SK-N-SH (cell line): ENCODE measurements around the gene PAFAH1B1. TPM values are rescaled to one million over a fixed set of nuclear protein-coding genes. Genes with fewer than 3 reads are reported as not detected.

Experiments
- CTCF ChIA-PET: fragments of 300-600, 350-600 bp; formaldehyde crosslinking; extraction: SDS; loops from one replicate; lab custom pipeline; 2021; lab: Yijun Ruan, JAX
- POLR2A ChIA-PET: fragments of 350-600 bp; sonication (Branson Sonifier 250); formaldehyde crosslinking; extraction: SDS; loops from one replicate; lab custom pipeline; 2020; ENCODE audit warnings: antibody characterized with exemption, inconsistent platforms; lab: Yijun Ruan, JAX
- DNase-seq: peaks from one replicate; pipeline ENCODE4 v3.0.0; 2012
- H2AFZ ChIP-seq: fragments of 200-600 bp; sonication (generic); 2 replicates; pipeline ENCODE4 v1.8.1; 2016; ENCODE audit warnings: antibody characterized with exemption, mild to moderate bottlenecking, low read depth
- H3F3A ChIP-seq: fragments of 200-600 bp; sonication (generic); replicated peaks from 2 replicates; pipeline ENCODE3; 2016; ENCODE audit warnings: antibody characterized with exemption, mild to moderate bottlenecking; ENCODE audit not compliant: insufficient read depth
- H3K27ac ChIP-seq, 2 experiments: fragments of 200-500 bp in 1 of 2; fragments of 200-600 bp in 1 of 2; sonication (Bioruptor generic) in 1 of 2; sonication (generic), shearing (Covaris generic) in 1 of 2; 2 replicates each; pipeline versions ENCODE4 v1.5.1 to v1.6.1; 2014 to 2016; ENCODE audit warnings: low read depth in 2 of 2, inconsistent platforms in 1 of 2, low read length in 1 of 2, mild to moderate bottlenecking in 1 of 2, mixed read lengths in 1 of 2
- H3K27me3 ChIP-seq: fragments of 200-600 bp; sonication (generic), shearing (Covaris generic); 2 replicates; pipeline ENCODE4 v1.6.1; 2016; ENCODE audit warnings: mixed run types; ENCODE audit not compliant: insufficient read depth
- H3K36me3 ChIP-seq, 2 experiments: fragments of 200-500 bp in 1 of 2; fragments of 200-600 bp in 1 of 2; sonication (Bioruptor generic) in 1 of 2; sonication (generic) in 1 of 2; replicated peaks in 1 of 2; 2 replicates each; pipeline versions ENCODE3 to v1.5.1; 2014 to 2016; ENCODE audit warnings: low read length in 1 of 2, mild to moderate bottlenecking in 1 of 2; ENCODE audit not compliant: insufficient read depth in 2 of 2, control insufficient read depth in 1 of 2
- H3K4me1 ChIP-seq, 2 experiments: fragments of 200-500 bp in 1 of 2; fragments of 200-600 bp in 1 of 2; sonication (Bioruptor generic) in 1 of 2; sonication (generic), shearing (Covaris generic) in 1 of 2; 2 replicates each; pipeline versions ENCODE4 v1.5.1 to v1.6.1; 2014 to 2016; ENCODE audit warnings: low read depth in 1 of 2, low read length in 1 of 2, mixed run types in 1 of 2; ENCODE audit not compliant: insufficient read depth in 2 of 2, control insufficient read depth in 1 of 2
- H3K4me2 ChIP-seq: fragments of 200-600 bp; sonication (generic), shearing (Covaris generic); 2 replicates; pipeline ENCODE4 v1.6.1; 2017; ENCODE audit warnings: mixed run types
- H3K4me3 ChIP-seq, 2 experiments: fragments of 200-500 bp in 1 of 2; fragments of 200-600 bp in 1 of 2; sonication (Bioruptor generic) in 1 of 2; sonication (generic), shearing (Covaris generic) in 1 of 2; 2 replicates each; pipeline versions ENCODE4 v1.5.1 to v1.8.1; 2014 to 2016; ENCODE audit warnings: low read depth in 2 of 2, inconsistent platforms in 1 of 2, low read length in 1 of 2, mild to moderate bottlenecking in 1 of 2, mixed read lengths in 1 of 2, moderate library complexity in 1 of 2
- H3K79me2 ChIP-seq: fragments of 200-600 bp; sonication (generic); 2 replicates; pipeline ENCODE4 v1.8.1; 2017; ENCODE audit warnings: mild to moderate bottlenecking; ENCODE audit not compliant: insufficient read depth
- H3K9ac ChIP-seq: fragments of 200-600 bp; sonication (generic); 2 replicates; pipeline ENCODE4 v1.6.1; 2017; ENCODE audit warnings: mixed run types
- H3K9me2 ChIP-seq: fragments of 200-600 bp; sonication (generic); 2 replicates; pipeline ENCODE4 v1.6.1; 2017; ENCODE audit warnings: mixed run types
- H3K9me3 ChIP-seq: fragments of 200-600 bp; sonication (generic); 2 replicates; pipeline ENCODE4 v1.6.1; 2017; ENCODE audit warnings: mixed run types, mild to moderate bottlenecking, moderate library complexity
- H4K20me1 ChIP-seq: fragments of 200-600 bp; sonication (generic); 2 replicates; pipeline ENCODE4 v1.6.1; 2017; ENCODE audit warnings: mild to moderate bottlenecking, mixed run types; ENCODE audit not compliant: insufficient read depth
- CHD2 ChIP-seq: fragments of 150-350 bp; IDR thresholded peaks from 2 replicates; pipeline ENCODE4 v1.6.1; 2018; ENCODE audit warnings: low read length; ENCODE audit not compliant: partially characterized antibody
- ELF1 ChIP-seq: IDR thresholded peaks from 2 replicates; pipeline ENCODE4 v1.4.0; 2012
- EP300 ChIP-seq, 2 experiments: IDR thresholded peaks; 2 replicates each; pipeline versions ENCODE4 v1.4.0 to v1.6.1; 2012; ENCODE audit warnings: borderline replicate concordance in 1 of 2, low read depth in 1 of 2, low read length in 1 of 2
- EZH2phosphoT487 ChIP-seq: fragments of 200-600 bp; sonication (generic); IDR thresholded peaks from 2 replicates; pipeline ENCODE4 v1.6.1; 2017; ENCODE audit warnings: low read depth, mixed run types, mild to moderate bottlenecking, antibody characterized with exemption, moderate library complexity, borderline replicate concordance
- FOSL2 ChIP-seq: IDR thresholded peaks from 2 replicates; pipeline ENCODE4 v1.4.0; 2012; ENCODE audit warnings: low read depth, mild to moderate bottlenecking, moderate library complexity, borderline replicate concordance
- FOXM1 ChIP-seq: IDR thresholded peaks from 2 replicates; pipeline ENCODE4 v1.4.0; 2012; ENCODE audit warnings: low read depth, mild to moderate bottlenecking
- GABPA ChIP-seq: IDR thresholded peaks from 2 replicates; pipeline ENCODE4 v1.4.0; 2012; ENCODE audit warnings: low read depth, mild to moderate bottlenecking
- JUND ChIP-seq: IDR thresholded peaks from 2 replicates; pipeline ENCODE4 v1.4.0; 2012
- NRF1 ChIP-seq: IDR thresholded peaks from 2 replicates; pipeline ENCODE4 v1.6.1; 2012; ENCODE audit warnings: low read depth, mild to moderate bottlenecking, low read length
- POLR2AphosphoS5 ChIP-seq: IDR thresholded peaks from 2 replicates; pipeline ENCODE4 v1.6.1; 2012; ENCODE audit warnings: low read depth, low read length
- RAD21 ChIP-seq: IDR thresholded peaks from 2 replicates; pipeline ENCODE4 v1.6.1; 2012; ENCODE audit warnings: mild to moderate bottlenecking, low read length
- RFX5 ChIP-seq: IDR thresholded peaks from 2 replicates; pipeline ENCODE4 v1.6.1; 2012; ENCODE audit warnings: mild to moderate bottlenecking, improper control_type of control experiment, low read length
- SIN3A ChIP-seq: IDR thresholded peaks from 2 replicates; pipeline ENCODE4 v1.6.1; 2012; ENCODE audit warnings: low read depth, mild to moderate bottlenecking, low read length, moderate library complexity, borderline replicate concordance
- SMC3 ChIP-seq: IDR thresholded peaks from 2 replicates; pipeline ENCODE4 v1.6.1; 2012; ENCODE audit warnings: low read depth, low read length, improper control_type of control experiment
- TCF12 ChIP-seq: IDR thresholded peaks from 2 replicates; pipeline ENCODE4 v1.4.0; 2012
- TEAD4 ChIP-seq: IDR thresholded peaks from 2 replicates; pipeline ENCODE4 v1.4.0; 2012; ENCODE audit warnings: mild to moderate bottlenecking, borderline replicate concordance; ENCODE audit not compliant: insufficient read depth
- WGBS: methylation state at CpG from one replicate; pipeline ENCODE4 v1.1.6; 2017; ENCODE audit warnings: low lambda C conversion rate; 5-methylcytosine and 5-hydroxymethylcytosine counted together
- polyA plus RNA-seq, 3 experiments: library from polyadenylated mRNA; depleted of rRNA; stranded (reverse); fragments of >200 nt; gene quantifications; 2 replicates each; pipeline ENCODE4 v1.2.3, GENCODE V29; 2012
- TF ChIP-seq, protein P1 (sequence below): IDR thresholded peaks from 2 replicates; pipeline ENCODE4 v1.6.1; 2012; ENCODE audit warnings: mild to moderate bottlenecking, low read depth, low read length, moderate library complexity
- TF ChIP-seq, protein P2 (sequence below): fragments of 150-350 bp; IDR thresholded peaks from 2 replicates; pipeline ENCODE4 v1.6.1; 2016; ENCODE audit warnings: mild to moderate bottlenecking, low read depth, low read length
- TF ChIP-seq, protein P3 (sequence below): IDR thresholded peaks from 2 replicates; pipeline ENCODE4; 2012
- TF ChIP-seq, protein P4 (sequence below): fragments of 150-350 bp; IDR thresholded peaks from 2 replicates; pipeline ENCODE4 v1.6.1; 2017; ENCODE audit warnings: antibody characterized with exemption, low read length, low read depth, borderline replicate concordance
- TF ChIP-seq, protein P5 (sequence below): fragments of 200-600 bp; sonication (generic); IDR thresholded peaks from 2 replicates; pipeline ENCODE4 v1.6.1; 2017; ENCODE audit warnings: antibody characterized with exemption, mild to moderate bottlenecking, moderate library complexity
- TF ChIP-seq, protein P6 (sequence below): IDR thresholded peaks from 2 replicates; pipeline ENCODE4 v1.4.0; 2012; ENCODE audit warnings: low read depth, borderline replicate concordance

PAFAH1B1 gene
- polyA plus RNA-seq, 1 of the 3 experiments (the other 2 are of a cell fraction) = 37.3 TPM

DNA sequence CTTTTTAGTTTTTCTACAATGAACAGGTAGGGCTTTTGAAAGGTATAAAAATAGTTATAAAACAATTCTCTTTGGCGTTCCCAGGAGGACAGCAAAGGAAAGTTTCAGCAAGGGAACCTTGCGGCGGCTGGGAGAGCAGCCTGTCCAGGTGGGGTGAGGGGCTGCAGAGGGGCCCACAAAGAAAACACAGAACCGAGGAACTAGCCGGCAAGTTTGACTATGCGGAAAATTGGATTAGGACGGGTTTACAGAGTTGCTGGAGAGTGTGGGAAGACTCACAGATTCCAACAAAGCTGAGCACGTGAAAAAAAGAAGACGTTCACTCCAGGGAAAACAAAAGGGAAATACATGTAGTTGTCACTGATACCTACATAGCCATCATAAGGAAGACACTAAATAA lies 41.5 kb upstream of the PAFAH1B1 start (continued):
- TF ChIP-seq, protein P1, sequence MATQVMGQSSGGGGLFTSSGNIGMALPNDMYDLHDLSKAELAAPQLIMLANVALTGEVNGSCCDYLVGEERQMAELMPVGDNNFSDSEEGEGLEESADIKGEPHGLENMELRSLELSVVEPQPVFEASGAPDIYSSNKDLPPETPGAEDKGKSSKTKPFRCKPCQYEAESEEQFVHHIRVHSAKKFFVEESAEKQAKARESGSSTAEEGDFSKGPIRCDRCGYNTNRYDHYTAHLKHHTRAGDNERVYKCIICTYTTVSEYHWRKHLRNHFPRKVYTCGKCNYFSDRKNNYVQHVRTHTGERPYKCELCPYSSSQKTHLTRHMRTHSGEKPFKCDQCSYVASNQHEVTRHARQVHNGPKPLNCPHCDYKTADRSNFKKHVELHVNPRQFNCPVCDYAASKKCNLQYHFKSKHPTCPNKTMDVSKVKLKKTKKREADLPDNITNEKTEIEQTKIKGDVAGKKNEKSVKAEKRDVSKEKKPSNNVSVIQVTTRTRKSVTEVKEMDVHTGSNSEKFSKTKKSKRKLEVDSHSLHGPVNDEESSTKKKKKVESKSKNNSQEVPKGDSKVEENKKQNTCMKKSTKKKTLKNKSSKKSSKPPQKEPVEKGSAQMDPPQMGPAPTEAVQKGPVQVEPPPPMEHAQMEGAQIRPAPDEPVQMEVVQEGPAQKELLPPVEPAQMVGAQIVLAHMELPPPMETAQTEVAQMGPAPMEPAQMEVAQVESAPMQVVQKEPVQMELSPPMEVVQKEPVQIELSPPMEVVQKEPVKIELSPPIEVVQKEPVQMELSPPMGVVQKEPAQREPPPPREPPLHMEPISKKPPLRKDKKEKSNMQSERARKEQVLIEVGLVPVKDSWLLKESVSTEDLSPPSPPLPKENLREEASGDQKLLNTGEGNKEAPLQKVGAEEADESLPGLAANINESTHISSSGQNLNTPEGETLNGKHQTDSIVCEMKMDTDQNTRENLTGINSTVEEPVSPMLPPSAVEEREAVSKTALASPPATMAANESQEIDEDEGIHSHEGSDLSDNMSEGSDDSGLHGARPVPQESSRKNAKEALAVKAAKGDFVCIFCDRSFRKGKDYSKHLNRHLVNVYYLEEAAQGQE = no peak
- TF ChIP-seq SIN3A (no peak), RFX5 (no peak), EP300 (IDR thresholded peaks at IDR 0.05; ENCODE audit: borderline replicate concordance in 1 of 2, low read depth in 1 of 2, low read length in 1 of 2) (no peak), NRF1 (no peak), EZH2phosphoT487 (no peak), SMC3 (no peak), FOXM1 (no peak), FOSL2 (no peak), POLR2AphosphoS5 (no peak)
- TF ChIP-seq, protein P2, sequence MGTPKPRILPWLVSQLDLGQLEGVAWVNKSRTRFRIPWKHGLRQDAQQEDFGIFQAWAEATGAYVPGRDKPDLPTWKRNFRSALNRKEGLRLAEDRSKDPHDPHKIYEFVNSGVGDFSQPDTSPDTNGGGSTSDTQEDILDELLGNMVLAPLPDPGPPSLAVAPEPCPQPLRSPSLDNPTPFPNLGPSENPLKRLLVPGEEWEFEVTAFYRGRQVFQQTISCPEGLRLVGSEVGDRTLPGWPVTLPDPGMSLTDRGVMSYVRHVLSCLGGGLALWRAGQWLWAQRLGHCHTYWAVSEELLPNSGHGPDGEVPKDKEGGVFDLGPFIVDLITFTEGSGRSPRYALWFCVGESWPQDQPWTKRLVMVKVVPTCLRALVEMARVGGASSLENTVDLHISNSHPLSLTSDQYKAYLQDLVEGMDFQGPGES = no peak

DNA sequence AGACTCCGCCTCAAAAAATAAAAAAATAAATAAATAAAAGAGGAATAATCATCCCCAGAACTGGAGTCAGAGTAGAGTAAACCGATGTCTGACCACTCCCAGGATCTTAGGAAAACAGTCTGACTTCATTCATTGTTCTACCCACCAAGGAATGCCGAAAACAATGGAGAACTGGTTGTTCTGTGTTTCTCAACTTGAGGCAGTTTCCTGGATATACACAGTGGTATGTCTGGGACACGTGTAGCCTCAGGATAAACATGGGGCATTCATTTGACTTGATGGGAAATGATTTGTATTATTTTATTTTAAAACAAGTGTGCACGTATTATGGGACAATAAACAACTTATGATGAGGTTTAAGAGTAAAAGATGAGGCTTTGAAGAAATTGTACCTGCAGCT lies 32.8 kb upstream of the PAFAH1B1 start:
- H3K9me3 ChIP-seq = no peaks in the 10 kb centered on the region
- H3K9ac ChIP-seq = no peak overlapping the region
- no peaks in the 10 kb centered on the region for H3K27me3 ChIP-seq
- ChIA-PET CTCF (no interaction called here), POLR2A (no interaction called here)
- no peaks in the 10 kb centered on the region for H3F3A ChIP-seq
- H4K20me1 ChIP-seq = no peaks in the 10 kb centered on the region
- no peaks in the 10 kb centered on the region for H3K4me1 ChIP-seq
- WGBS = 66% methylated on average over 5 of the region's 5 CpGs
- DNase-seq = no peak
- H3K27ac ChIP-seq = no peak overlapping the region
- H3K79me2 ChIP-seq = no peaks in the 10 kb centered on the region
- no peaks in the 10 kb centered on the region for H3K36me3 ChIP-seq
- H3K4me3 ChIP-seq = no peak overlapping the region
- no peak overlapping the region for H3K4me2 ChIP-seq
- H2AFZ ChIP-seq = no peak overlapping the region
- H3K9me2 ChIP-seq = no peaks in the 10 kb centered on the region
- TF ChIP-seq TEAD4 (no peak), RAD21 (no peak), JUND (no peak), GABPA (no peak), TCF12 (no peak), EZH2phosphoT487 (no peak), ELF1 (no peak), CHD2 (no peak), FOSL2 (no peak), SIN3A (no peak)
- TF ChIP-seq, protein P3, sequence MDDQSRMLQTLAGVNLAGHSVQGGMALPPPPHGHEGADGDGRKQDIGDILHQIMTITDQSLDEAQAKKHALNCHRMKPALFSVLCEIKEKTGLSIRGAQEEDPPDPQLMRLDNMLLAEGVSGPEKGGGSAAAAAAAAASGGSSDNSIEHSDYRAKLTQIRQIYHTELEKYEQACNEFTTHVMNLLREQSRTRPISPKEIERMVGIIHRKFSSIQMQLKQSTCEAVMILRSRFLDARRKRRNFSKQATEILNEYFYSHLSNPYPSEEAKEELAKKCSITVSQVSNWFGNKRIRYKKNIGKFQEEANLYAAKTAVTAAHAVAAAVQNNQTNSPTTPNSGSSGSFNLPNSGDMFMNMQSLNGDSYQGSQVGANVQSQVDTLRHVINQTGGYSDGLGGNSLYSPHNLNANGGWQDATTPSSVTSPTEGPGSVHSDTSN = no peak
- TF ChIP-seq, protein P4, sequence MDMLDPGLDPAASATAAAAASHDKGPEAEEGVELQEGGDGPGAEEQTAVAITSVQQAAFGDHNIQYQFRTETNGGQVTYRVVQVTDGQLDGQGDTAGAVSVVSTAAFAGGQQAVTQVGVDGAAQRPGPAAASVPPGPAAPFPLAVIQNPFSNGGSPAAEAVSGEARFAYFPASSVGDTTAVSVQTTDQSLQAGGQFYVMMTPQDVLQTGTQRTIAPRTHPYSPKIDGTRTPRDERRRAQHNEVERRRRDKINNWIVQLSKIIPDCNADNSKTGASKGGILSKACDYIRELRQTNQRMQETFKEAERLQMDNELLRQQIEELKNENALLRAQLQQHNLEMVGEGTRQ = no peak
- TF ChIP-seq, protein P2 = no peak
- TF ChIP-seq, protein P5, sequence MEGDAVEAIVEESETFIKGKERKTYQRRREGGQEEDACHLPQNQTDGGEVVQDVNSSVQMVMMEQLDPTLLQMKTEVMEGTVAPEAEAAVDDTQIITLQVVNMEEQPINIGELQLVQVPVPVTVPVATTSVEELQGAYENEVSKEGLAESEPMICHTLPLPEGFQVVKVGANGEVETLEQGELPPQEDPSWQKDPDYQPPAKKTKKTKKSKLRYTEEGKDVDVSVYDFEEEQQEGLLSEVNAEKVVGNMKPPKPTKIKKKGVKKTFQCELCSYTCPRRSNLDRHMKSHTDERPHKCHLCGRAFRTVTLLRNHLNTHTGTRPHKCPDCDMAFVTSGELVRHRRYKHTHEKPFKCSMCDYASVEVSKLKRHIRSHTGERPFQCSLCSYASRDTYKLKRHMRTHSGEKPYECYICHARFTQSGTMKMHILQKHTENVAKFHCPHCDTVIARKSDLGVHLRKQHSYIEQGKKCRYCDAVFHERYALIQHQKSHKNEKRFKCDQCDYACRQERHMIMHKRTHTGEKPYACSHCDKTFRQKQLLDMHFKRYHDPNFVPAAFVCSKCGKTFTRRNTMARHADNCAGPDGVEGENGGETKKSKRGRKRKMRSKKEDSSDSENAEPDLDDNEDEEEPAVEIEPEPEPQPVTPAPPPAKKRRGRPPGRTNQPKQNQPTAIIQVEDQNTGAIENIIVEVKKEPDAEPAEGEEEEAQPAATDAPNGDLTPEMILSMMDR = no peak
- TF ChIP-seq, protein P6, sequence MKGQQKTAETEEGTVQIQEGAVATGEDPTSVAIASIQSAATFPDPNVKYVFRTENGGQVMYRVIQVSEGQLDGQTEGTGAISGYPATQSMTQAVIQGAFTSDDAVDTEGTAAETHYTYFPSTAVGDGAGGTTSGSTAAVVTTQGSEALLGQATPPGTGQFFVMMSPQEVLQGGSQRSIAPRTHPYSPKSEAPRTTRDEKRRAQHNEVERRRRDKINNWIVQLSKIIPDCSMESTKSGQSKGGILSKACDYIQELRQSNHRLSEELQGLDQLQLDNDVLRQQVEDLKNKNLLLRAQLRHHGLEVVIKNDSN = no peak
